GM19193 (cell line): ENCODE data around the gene KIDINS220.
A peak's percentile ranks its signal among the peaks of the same experiment; 100 is the strongest.

Source experiments
- POLR2A ChIP-seq: IDR thresholded peaks from 4 replicates; pipeline ENCODE4 v1.6.1; 2011; ENCODE audit not compliant: insufficient read depth, insufficient read length; ENCODE audit errors: extremely low read depth

The KIDINS220 gene

DNA sequence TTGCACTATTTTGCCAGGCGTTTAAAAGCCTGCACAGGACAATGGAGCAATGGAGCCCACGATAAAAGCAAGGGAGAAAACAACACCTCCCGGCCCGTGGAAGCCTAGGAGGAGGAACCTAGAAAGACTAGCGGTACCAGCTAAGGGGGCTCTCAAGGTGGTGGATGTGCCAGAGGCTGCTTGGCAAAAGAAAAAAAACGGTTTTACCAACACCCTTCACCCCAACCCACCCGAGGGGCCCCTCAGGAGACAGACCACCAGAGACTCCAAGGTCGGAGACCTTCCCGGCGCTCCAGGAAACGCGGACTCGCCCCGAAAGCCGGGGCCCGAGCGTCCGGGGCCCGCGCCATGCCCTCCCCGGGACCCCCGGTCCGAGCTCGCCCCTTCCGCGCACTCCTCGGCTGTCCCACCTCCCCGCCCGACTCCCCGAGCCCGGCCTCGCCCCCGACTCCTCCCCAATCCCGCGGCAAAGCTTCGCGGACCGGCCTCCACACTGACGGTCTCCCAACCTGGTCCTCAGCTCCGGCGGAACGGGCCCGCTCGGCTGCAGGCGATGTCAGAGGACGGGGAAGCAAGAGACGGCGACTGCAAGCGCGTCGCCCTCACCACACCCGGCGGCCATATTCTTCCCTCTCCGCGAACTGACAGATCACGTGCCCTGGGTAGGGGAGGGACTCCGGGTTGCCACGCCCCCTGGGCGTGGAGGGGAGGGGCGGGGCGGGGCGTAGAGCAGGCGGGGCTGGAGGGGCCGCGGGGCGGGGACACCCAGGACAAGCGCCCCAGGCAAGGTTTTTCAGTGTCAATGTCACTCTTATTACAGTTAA, at the start of gene KIDINS220:
Gene KIDINS220, minus strand, starts transcription at position 643 of the 824 bp plus-strand sequence. CDS start 10,520 bp downstream, outside the sequence.
- TF ChIP-seq POLR2A, result peak; percentile 84

DNA sequence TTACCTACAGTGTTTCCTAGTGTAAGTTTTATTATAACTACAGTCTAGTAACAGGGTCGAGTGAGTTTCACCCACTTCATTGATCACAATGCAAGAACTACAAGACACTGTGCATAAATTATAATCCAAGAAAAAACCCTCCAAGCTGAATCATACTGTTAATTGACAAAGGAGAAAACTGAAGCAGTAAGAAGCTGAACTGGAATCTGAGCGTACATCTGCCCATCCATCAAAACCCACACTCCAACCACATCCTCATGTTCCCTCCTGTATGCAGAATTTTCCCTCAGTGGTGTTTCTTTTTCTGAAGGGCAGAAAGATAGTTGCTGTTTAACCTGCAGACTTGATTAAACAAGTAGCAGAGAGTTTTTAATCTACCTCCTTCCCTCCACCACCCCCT, 49.5 kb upstream of the KIDINS220 start:
- TF ChIP-seq POLR2A, result no peak

DNA sequence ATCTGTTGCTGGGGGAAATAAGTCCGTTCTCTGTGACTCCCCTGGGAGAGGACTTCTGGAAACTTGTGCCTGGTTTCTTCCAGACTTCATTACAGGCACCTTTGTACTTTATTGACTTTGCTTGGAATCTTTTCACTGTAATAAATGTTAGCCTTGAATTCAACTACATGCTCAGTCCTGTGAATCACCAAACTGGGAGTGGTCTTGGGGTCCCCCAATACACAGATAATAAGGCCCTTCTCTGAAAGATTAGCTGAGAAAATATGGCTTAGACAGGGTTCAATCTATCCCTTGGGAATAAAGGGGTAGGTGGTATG, 48.7 kb upstream of the KIDINS220 start:
- TF ChIP-seq POLR2A, result no peak

DNA sequence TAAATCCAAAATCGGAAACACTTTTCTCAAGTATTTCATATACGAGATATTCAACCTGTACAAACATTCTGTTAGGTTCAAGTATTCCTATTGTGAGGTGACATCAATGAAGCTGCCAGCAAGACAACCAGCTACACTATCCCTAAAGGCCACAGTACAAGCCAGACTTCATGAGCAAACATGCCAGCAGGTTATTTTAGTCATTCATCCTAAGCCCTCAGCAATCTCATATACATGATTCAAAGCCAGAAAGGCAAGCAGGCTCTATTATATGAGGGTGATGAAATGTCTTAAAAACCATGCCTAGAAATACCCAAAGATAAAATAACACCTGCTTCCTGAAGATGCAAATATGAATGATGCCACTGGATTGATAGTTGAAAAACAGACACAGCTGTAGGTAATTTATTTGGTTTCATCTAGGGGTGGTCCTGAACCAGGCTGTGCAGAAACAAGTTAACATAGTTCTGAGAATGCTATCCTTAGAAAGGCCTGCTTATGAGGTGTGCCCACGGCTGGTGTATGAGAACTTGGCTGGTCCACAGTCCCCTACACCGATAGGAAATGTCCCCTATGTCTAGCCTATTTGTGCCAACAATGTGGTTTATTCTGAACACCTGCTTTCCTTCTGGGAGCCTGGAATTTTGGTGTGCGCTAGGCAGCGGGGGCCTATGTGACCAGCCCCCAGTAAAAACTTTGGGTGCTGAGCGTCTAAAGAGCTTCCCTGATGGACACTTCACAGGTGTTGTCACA, 48.2 kb upstream of the KIDINS220 start:
- no peak for TF ChIP-seq POLR2A

DNA sequence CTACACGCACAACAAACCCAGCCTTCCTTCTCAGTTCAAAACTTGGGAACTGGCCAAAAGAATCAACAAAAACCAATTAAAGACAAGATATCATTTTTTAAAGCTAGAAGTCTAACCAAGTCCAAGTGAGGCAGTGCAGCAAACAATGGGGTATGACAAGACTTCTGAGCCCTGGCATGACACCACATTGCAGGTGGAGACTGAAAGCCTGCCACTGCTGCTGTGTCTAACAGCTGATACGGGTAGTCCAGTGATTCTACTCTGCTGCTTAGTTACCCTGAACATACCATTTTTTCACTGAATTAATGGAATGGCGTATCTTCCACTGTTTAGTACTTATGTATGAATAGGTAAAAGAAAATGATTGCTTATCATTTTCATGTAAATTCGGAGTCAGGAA, 47.4 kb upstream of the KIDINS220 start:
- no peak for TF ChIP-seq POLR2A

DNA sequence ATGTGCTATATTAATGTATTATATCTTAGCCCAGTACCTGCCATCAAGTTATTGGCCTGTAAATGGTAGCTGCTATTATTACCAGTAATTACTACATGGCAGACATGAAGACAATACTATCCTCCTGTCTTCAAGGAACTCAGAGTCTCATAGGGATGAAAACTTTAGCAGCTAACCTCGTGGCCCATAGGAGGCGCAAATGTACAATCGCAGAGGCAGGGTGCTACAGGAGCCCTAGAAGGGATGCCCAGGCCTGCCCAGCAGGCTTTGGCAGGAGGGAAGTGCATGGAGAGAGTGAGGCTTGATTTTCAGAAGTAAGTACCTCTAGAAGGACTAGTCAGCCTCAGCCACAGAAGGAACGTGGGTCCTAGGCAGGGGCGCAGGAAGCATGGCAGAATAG, 44.7 kb upstream of the KIDINS220 start:
- no peak for TF ChIP-seq POLR2A

- TF ChIP-seq POLR2A, result no peak
Observed at GRCh38 chr2:8877894-8878293, 40.5 kb upstream of the KIDINS220 start.

DNA sequence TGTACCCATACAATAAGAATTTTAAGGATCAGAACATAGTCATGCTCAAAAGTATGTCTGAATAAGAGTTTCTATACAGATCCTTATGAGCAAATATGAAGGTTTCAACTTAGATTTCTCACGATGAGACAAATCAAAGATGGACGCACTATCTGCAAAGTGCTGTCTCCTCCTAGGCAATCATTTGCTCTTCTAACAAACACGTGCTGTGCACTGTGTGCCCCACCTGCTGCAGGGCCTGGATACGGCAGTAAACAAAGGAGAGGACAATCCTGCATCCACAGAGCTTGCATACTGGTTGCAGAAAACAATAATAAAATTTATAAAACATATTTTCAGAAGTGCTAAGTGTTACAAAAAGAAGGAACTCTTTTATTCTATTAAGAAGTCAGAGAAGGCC, 39.9 kb upstream of the KIDINS220 start:
- no peak for TF ChIP-seq POLR2A

- no peak for TF ChIP-seq POLR2A
Observed at GRCh38 chr2:8876628-8877027, 39.2 kb upstream of the KIDINS220 start.

DNA sequence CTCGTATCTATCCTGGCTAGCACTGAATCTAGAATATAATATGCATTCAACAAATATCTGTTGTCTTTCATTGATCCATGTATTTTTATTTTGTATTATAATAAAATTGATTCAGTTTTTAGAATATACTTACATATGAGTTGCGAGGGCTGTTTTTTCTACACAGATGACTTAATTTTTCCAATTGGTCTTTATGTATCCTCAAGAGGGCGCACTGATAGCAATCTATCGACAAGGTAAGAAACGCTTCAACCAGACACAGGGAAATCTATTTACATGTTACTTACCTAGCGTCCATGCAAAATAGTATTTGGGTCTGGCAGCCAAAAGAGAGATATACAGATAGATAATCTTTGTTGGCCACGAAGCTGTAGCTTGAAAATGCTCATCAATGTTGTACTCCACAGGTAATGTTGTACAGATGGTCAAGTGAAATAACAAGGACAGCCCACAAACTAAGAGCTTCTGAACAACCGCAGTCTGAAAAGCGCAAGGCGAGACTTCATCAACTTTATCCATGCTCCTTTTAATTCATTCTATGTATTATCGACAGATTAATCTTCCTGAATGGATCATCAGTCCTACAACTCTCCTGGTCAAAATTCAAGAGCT, 35.5 kb upstream of the KIDINS220 start:
- no peak for TF ChIP-seq POLR2A

DNA sequence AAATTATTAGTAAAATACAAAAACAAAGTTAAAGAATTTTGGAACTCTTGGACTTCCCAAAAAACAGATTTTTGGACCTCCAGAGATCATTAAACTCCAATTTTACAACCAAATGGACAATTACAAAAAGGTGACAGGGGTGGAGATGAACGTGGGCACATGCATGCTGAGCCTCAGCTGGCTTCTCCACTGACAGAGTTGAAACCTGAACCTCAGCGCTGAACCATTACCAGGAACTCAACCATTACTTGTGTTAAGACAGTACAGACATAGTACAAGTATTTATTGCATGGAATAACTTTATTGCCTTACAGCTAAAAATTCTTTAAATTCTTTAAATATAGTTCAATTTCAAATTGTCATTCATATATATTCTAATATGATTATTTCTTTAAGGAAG, 33.0 kb upstream of the KIDINS220 start:
- no peak for TF ChIP-seq POLR2A

- TF ChIP-seq POLR2A, result no peak
Observed at GRCh38 chr2:8867363-8867762, 29.9 kb upstream of the KIDINS220 start.

DNA sequence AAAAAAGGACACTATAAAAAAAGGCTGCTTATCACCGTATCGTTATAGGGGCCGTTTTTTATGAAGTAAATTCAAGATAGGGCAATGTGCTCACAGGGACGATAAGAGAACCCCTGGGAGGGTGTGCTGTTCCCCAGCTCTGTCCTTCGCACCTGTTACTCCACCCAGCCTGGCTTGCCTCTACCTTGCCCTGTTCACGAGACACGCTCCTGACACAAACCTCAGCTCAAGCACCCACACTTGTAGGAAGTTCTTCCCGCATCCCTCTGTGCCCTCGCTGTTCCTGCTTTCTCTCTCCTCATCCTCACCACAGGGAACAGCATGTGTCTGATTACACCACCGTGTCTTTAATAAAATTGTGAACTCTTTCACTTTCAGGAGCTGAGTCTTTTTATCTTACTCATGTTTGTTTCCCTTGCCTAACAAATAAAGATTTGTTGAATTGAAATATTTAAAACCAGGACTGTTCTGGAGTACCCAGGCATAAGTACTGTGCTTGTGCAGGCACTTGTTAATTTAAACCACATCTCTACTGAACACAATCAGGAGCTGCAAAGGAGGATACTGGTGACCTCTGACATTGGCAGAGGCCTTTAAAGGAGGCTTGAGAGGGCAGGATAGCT, 26.0 kb upstream of the KIDINS220 start:
- TF ChIP-seq POLR2A, result no peak

- no peak for TF ChIP-seq POLR2A
Observed at GRCh38 chr2:8862230-8862629, 24.8 kb upstream of the KIDINS220 start.

- TF ChIP-seq POLR2A, result no peak
Observed at GRCh38 chr2:8861797-8862196, 24.4 kb upstream of the KIDINS220 start.

- no peak for TF ChIP-seq POLR2A
Observed at GRCh38 chr2:8860239-8860638, 22.8 kb upstream of the KIDINS220 start.

DNA sequence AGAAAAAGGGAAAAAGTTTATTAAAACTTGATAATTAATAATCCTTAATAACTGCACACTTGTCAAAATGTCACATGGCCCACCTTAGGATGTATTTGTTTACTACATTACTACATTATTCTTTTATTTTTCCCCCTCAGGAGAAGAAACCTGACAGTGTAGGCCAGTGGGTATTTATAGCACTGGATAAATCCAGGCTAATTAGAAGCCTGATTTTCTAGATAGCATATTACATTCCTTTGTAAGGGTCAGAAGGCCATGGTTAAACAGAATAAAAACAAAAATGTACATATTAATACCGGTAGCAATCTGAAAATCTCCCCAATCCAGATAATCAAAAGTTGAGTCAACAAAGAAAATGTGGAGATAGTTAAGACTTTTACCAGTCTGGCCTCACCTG, 21.5 kb upstream of the KIDINS220 start:
- no peak for TF ChIP-seq POLR2A
